Endothelial cell (in vitro differentiated cells): ENCODE measurements around the gene RAD51B. TPM values are rescaled to one million over a fixed set of nuclear protein-coding genes. Genes with fewer than 3 reads are reported as not detected.

Experiments used
- DNase-seq: peaks from one replicate; pipeline ENCODE4 v3.0.0; 2021; ENCODE audit warnings: low spot score
- H3K27ac Mint-ChIP-seq: one replicate; pipeline ENCODE4 v1.8.0; 2021; ENCODE audit warnings: mixed read lengths, inconsistent platforms; ENCODE audit not compliant: unreplicated experiment
- H3K27me3 Mint-ChIP-seq: one replicate; pipeline ENCODE4 v1.8.0; 2021; ENCODE audit warnings: mild to moderate bottlenecking, moderate library complexity, mixed read lengths, inconsistent platforms; ENCODE audit not compliant: unreplicated experiment
- H3K36me3 Mint-ChIP-seq: one replicate; pipeline ENCODE4 v1.8.0; 2021; ENCODE audit warnings: mild to moderate bottlenecking, low read depth, mixed read lengths, inconsistent platforms; ENCODE audit not compliant: unreplicated experiment
- H3K4me1 Mint-ChIP-seq: one replicate; pipeline ENCODE4 v1.8.0; 2021; ENCODE audit warnings: mild to moderate bottlenecking, mixed read lengths, inconsistent platforms; ENCODE audit not compliant: unreplicated experiment
- H3K4me3 Mint-ChIP-seq: one replicate; pipeline ENCODE4 v1.8.0; 2021; ENCODE audit warnings: mild to moderate bottlenecking, mixed read lengths, inconsistent platforms; ENCODE audit not compliant: unreplicated experiment
- H3K9me3 Mint-ChIP-seq: one replicate; pipeline ENCODE4 v1.8.0; 2021; ENCODE audit warnings: mixed read lengths, inconsistent platforms; ENCODE audit not compliant: unreplicated experiment
- total RNA-seq: library from RNA; stranded (reverse); fragmentation: NEBNext Ultra II Directional; extraction: Animal tissue kit (Norgen Biotek cat#: 25700); gene quantifications from one replicate; pipeline ENCODE4 v1.2.1, GENCODE V29; 2021; ENCODE audit not compliant: unreplicated experiment
- TF ChIP-seq, protein P1 (sequence below): fragments of 200-600 bp; sonication (generic); IDR thresholded peaks from one replicate; pipeline ENCODE4 v1.5.0; 2021; ENCODE audit warnings: antibody characterized with exemption; ENCODE audit not compliant: unreplicated experiment

RAD51B gene
- total RNA-seq, 1 donor from 2014 or later: 23.5 TPM

DNA sequence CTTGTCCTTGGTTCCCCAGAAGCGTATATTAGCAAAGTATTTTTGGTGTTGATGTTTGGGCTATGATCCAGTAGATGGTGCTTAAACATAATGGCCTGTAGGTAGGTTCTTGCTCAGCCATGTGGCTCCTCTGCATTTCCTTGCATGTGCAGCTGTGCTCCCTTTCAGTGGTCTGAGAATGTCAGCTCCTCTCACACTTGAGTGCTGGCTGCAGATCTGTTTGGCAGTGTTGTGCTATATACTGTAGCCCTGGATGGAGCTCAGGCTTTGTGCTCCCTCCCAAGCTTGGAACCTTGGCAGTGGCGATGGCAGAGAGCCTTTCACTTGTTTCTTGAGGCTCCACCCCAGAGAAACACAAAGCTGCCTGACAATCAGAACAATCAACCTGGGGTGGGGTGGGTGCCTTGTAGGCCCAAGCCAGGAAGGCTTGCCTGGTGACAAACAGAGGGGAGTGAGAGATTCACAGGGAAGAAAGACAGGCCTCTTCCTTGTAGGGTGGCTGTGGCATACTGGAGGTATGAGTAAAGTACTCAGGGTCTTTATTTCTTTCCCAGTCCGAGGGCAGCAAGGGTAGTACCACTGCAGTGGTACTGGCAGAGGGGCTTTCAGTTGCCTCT lies 255.3 kb downstream of the RAD51B start:
- TF ChIP-seq, protein P1, sequence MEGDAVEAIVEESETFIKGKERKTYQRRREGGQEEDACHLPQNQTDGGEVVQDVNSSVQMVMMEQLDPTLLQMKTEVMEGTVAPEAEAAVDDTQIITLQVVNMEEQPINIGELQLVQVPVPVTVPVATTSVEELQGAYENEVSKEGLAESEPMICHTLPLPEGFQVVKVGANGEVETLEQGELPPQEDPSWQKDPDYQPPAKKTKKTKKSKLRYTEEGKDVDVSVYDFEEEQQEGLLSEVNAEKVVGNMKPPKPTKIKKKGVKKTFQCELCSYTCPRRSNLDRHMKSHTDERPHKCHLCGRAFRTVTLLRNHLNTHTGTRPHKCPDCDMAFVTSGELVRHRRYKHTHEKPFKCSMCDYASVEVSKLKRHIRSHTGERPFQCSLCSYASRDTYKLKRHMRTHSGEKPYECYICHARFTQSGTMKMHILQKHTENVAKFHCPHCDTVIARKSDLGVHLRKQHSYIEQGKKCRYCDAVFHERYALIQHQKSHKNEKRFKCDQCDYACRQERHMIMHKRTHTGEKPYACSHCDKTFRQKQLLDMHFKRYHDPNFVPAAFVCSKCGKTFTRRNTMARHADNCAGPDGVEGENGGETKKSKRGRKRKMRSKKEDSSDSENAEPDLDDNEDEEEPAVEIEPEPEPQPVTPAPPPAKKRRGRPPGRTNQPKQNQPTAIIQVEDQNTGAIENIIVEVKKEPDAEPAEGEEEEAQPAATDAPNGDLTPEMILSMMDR: no peak
- peaks cover 2% of the 10 kb centered on the region for H3K27me3 Mint-ChIP-seq
- H3K9me3 Mint-ChIP-seq: no peaks in the 10 kb centered on the region
- H3K4me3 Mint-ChIP-seq: no peak overlapping the region
- peaks cover 8% of the 10 kb centered on the region for H3K36me3 Mint-ChIP-seq
- H3K27ac Mint-ChIP-seq: no peak overlapping the region
- no peak for DNase-seq
- peaks cover 3% of the 10 kb centered on the region for H3K4me1 Mint-ChIP-seq

DNA sequence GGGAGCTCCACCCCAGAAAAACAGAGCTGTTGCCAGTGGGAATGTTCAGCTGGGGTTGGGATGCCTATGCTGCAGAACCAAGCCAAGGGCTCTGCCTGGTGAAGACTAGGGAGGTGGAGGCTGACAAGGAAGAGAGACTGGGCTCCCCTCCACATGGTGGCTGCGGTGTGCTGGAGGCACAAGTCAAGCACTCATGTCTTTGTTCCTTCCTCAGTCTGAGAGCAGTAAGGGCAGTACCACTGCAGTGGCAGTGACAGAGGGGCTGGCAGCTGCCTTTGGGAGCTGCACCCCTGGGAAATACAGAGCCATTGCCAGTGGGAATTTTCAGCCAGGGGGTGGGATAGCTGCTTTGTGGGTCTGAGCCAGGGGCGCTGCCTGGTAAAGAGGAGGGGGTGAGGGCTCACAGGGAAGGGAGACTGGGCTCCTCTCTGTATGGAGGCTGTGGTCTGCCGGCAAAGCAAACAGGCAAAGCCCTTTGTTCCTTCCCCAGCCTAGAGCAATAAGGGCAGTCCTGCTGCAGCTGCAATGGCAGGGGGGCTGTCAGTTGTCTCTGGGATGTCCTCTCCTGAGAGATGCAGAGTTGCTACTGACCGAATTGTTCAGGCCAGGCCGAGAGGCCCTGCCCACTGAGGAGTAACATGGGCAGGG lies 255.9 kb downstream of the RAD51B start:
- Mint-ChIP-seq H3K4me1 (peaks cover 10% of the 10 kb centered on the region), H3K9me3 (no peaks in the 10 kb centered on the region)
- TF ChIP-seq, protein P1: no peak

DNA sequence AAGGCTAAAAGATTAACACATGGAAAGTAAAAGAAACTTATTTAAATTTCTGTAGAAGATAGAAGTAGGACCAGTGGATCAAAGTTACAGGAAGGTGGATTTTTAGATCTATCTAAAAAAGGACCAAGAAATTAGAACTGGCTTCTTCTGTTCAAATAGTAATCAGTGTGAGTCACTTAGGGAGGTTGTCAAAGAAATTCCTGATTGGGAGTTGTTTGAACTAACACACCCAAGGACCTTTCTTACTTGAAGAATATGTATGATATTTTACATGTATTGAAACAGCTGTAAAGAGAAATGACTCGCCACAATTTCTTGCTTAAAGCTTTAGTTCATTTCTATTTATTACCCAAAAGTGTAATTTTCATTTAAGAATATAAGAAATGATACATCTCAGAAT lies 256.9 kb downstream of the RAD51B start:
- H3K27me3 Mint-ChIP-seq: no peaks in the 10 kb centered on the region
- no peak for DNase-seq
- H3K9me3 Mint-ChIP-seq: no peaks in the 10 kb centered on the region
- peaks cover 8% of the 10 kb centered on the region for H3K36me3 Mint-ChIP-seq
- TF ChIP-seq, protein P1: no peak
- H3K27ac Mint-ChIP-seq: no peak overlapping the region
- no peak overlapping the region for H3K4me3 Mint-ChIP-seq
- H3K4me1 Mint-ChIP-seq: peaks cover 13% of the 10 kb centered on the region

More for the DNA sequence above, 255.9 kb downstream of the RAD51B start:
- peaks cover 2% of the 10 kb centered on the region for H3K27me3 Mint-ChIP-seq
- peaks cover 8% of the 10 kb centered on the region for H3K36me3 Mint-ChIP-seq
- H3K4me3 Mint-ChIP-seq: no peak overlapping the region
- H3K27ac Mint-ChIP-seq: no peak overlapping the region
- DNase-seq: no peak

DNA sequence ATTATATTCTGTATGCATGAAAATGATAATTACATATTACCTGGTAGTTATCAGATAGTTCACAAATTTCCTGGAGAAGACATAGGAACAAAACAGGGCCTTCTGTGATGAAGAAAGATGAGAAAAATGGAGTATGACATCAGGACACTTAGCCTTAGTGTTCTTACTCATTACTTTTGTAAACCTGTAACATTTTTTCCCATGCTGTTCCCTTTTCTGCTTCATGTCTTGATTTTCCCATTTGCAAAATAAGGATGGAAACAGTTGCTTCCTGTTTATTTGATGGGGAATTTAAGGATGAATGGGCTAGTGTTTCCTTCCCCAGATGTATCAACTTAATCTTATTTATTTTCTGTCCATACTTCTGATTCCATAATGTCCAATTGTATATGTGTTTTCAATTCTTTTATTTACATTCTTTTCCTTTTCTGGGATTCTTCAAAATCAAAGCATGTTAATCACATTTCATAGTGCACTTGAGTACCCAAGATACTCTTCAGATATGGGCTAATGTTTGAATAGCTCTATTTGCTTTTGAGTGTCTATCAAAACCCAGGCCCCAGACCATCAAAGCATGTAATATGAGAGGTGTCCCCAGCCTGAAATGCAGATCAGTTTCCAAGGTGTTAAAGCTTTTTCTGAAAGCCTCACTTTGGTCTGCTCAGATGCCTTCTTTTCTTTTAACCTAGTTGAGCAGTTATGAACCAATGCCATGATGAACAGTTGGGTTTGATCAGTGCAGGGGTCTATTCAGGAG lies 260.5 kb downstream of the RAD51B start:
- H3K9me3 Mint-ChIP-seq: no peaks in the 10 kb centered on the region
- H3K4me3 Mint-ChIP-seq: no peak overlapping the region
- no peaks in the 10 kb centered on the region for H3K36me3 Mint-ChIP-seq
- H3K27ac Mint-ChIP-seq: no peak overlapping the region
- H3K27me3 Mint-ChIP-seq: no peaks in the 10 kb centered on the region
- H3K4me1 Mint-ChIP-seq: peaks cover 17% of the 10 kb centered on the region
- TF ChIP-seq, protein P1: no peak
- DNase-seq: no peak
